Measurements from ENCODE around the gene MCC.

DNA sequence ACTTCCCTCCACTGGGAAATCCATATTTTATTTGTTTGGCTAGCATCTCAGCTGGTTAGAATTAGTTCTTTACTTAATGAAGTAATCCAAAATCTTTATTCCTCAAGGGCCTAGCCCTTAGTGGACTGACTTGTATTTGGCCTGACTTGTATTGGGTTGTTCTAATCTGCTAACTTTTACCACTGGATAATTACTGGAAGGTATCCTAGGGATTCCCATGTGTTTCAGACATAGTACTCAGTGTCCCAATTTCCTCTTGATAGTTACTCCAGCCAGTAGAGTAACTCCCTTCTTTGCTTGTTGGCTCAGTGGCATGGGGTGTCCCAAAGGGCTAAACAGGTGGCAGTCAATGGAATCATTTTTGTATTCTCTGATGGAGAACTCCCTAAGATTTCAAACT, 355.7 kb downstream of the MCC start:
- TF ChIP-seq POLR2A (IDR thresholded peaks at IDR 0.05; ENCODE audit: low read length) (no peak), GATA1 (IDR thresholded peaks at IDR 0.05; ENCODE audit: low read depth, low read length) (no peak)

Data from erythroblast (primary cell).